ENCODE results near the gene FAT4. TPM values are rescaled to one million over a fixed set of nuclear protein-coding genes. Genes with fewer than 3 reads are reported as not detected.

Gene FAT4
- total RNA-seq (33.2 and 39.1 TPM in 2 replicates), polyA plus RNA-seq (15.1 and 16.4 TPM in 2 replicates), polyA minus RNA-seq (206 and 222 TPM in 2 replicates), Bru-seq, nascent RNA (percentile 93 among the genes with signal in this experiment), BruChase-seq, experiment 1, labeled RNA remaining after a 6-hour chase (percentile 84 among the genes with signal in this experiment), BruChase-seq, experiment 2, labeled RNA remaining after a 2-hour chase (percentile 80 among the genes with signal in this experiment)
- 11.6 and 13.2 TPM in 2 replicates for polyA plus RNA-seq (2011; cell fraction: cytosol; rRNA removed)
- polyA plus RNA-seq (2011; cell fraction: nucleus; rRNA removed): 38.3 and 39.3 TPM in 2 replicates
- polyA plus RNA-seq (2012): 12.7 and 16.1 TPM in 2 replicates
- 0.41 TPM for polyA minus RNA-seq (2011; cell fraction: cytosol; rRNA and poly(A)+ RNA removed)
- polyA minus RNA-seq (2011; cell fraction: nucleus; rRNA and poly(A)+ RNA removed): 229 and 337 TPM in 2 replicates
- long read RNA-seq, partial matches to known transcripts: 3 of 16 reads
- long read RNA-seq, other reads (novel, unspliced or antisense): 13 of 16 reads

GRCh38 chr4:125314676-125315575, at the start of gene FAT4:
Gene FAT4 (plus strand): TSS chr4:125314955. CDS start chr4:125316412, 1,457 bp downstream.
- H3K79me2 ChIP-seq (ENCODE audit: control insufficient read depth, insufficient read depth, low read length): peaks cover 42% of the 10 kb centered on the region
- ChIA-PET CTCF (interaction anchor here (0.6 to 7.4 kb wide), 20 partner anchors 9 to 1643 kb away, joined by 3 to 215 read pairs (median 4); no protein-coding TSS in a partner anchor), POLR2A (interaction anchor here (0.6 to 1.2 kb wide), 4 partner anchors 9 to 350 kb away, joined by 5 to 11 read pairs (median 7); no protein-coding TSS in a partner anchor)
- H3K36me3 ChIP-seq (ENCODE audit: control insufficient read depth in 2 of 2, extremely low read depth in 1 of 2, insufficient read depth in 2 of 2, low read length in 2 of 2): peaks cover 0 to 9% of the 10 kb centered on the region in 2 experiments
- no peaks in the 10 kb centered on the region for H3K9me1 ChIP-seq (replicated peaks; ENCODE audit: control insufficient read depth, extremely low read depth, insufficient read depth, low read length)
- FAIRE-seq (peak; percentile 88), DNase-seq (ENCODE audit: low read depth, low spot score) (peak; percentile 99)
- peak within 1 kb of the TSS; percentile 58 to 90 (median 82) for H3K4me3 ChIP-seq (replicated peaks in 1 of 3; ENCODE audit: insufficient read depth in 1 of 3, low read depth in 1 of 3, low read length in 3 of 3)
- peak; percentile 19 for TF ChIP-seq MYC (IDR thresholded peaks at IDR 0.05; ENCODE audit: low read depth, low read length)
- no peak for TF ChIP-seq EZH2 (IDR thresholded peaks at IDR 0.05; ENCODE audit: borderline replicate concordance, low read depth, low read length, severe bottlenecking)
- TF ChIP-seq POLR2AphosphoS5 (IDR thresholded peaks at IDR 0.05; ENCODE audit: insufficient read depth, low read depth, low read length): peak; percentile 74
- peak; percentile 79 for TF ChIP-seq POLR2A (IDR thresholded peaks at IDR 0.05; ENCODE audit: low read depth, low read length)
- no peak for TF ChIP-seq GATA2 (IDR thresholded peaks at IDR 0.05; ENCODE audit: insufficient read depth, insufficient read length, low read depth, low read length)
- TF ChIP-seq FOS (IDR thresholded peaks at IDR 0.05; ENCODE audit: borderline replicate concordance, insufficient read depth, low read length): no peak
- no peak for TF ChIP-seq CTCF (IDR thresholded peaks at IDR 0.05; ENCODE audit: extremely low read depth in 1 of 2, insufficient read depth in 1 of 2, low read depth in 1 of 2, low read length in 2 of 2)
- TF ChIP-seq MAX (IDR thresholded peaks at IDR 0.05; ENCODE audit: insufficient read depth, insufficient read length): peak; percentile 15
- no peak for TF ChIP-seq JUN (IDR thresholded peaks at IDR 0.05; ENCODE audit: borderline replicate concordance, insufficient read depth, insufficient read length, low read depth)
- peak within 1 kb of the TSS; percentile 92 for H3K9ac ChIP-seq (replicated peaks; ENCODE audit: extremely low read depth, insufficient read depth, low read length)
- no peaks in the 10 kb centered on the region for H3K9me3 ChIP-seq (replicated peaks; ENCODE audit: control insufficient read depth, insufficient read depth, low read length)
- H3K27me3 ChIP-seq (ENCODE audit: control insufficient read depth in 2 of 2, insufficient read depth in 2 of 2, low read length in 2 of 2): no peaks in the 10 kb centered on the region
- intact Hi-C loops (cut with micrococcal nuclease) (loop anchor here (1.0 to 10.0 kb wide), 9 partner anchors 74 to 1540 kb away; no protein-coding TSS in a partner anchor), dilution Hi-C loops (cut with MboI; ENCODE audit: extremely low pct_ligation_motif_present, low sequenced_read_pairs) (no loop called here)
- H2AFZ ChIP-seq (ENCODE audit: low read depth, low read length): peak within 1 kb of the TSS; percentile 82
- peak within 1 kb of the TSS; percentile 94 for H3K4me2 ChIP-seq (ENCODE audit: insufficient read depth, low read length)
- BruUV-seq (replicated peaks): TSS peak; percentile 5
- H3K27ac ChIP-seq (ENCODE audit: insufficient read depth, low read depth, low read length): peak within 1 kb of the TSS; percentile 82
- H3K4me1 ChIP-seq (ENCODE audit: control insufficient read depth, extremely low read depth, insufficient read depth, low read length): peaks cover 29% of the 10 kb centered on the region
- no peaks in the 10 kb centered on the region for H4K20me1 ChIP-seq (replicated peaks; ENCODE audit: control insufficient read depth, extremely low read depth, insufficient read depth, low read length)
